Ishikawa (cell line): ENCODE data around the gene ATRAID.

Experiments
- CEBPB ChIP-seq: IDR thresholded peaks from 2 replicates; pipeline ENCODE4 v1.6.1; 2012
- CREB1 ChIP-seq: IDR thresholded peaks from 2 replicates; pipeline ENCODE4 v1.6.1; 2012; ENCODE audit warnings: low read depth
- EGR1 ChIP-seq: IDR thresholded peaks from 2 replicates; pipeline ENCODE4 v1.6.1; 2012
- EP300 ChIP-seq: IDR thresholded peaks from 2 replicates; pipeline ENCODE4 v1.6.1; 2012; ENCODE audit warnings: borderline replicate concordance
- FOXM1 ChIP-seq: IDR thresholded peaks from 2 replicates; pipeline ENCODE4 v1.6.1; 2012; ENCODE audit warnings: low read depth, borderline replicate concordance
- MAX ChIP-seq: IDR thresholded peaks from 2 replicates; pipeline ENCODE4 v1.6.1; 2012
- NFIC ChIP-seq: IDR thresholded peaks from 2 replicates; pipeline ENCODE4 v1.6.1; 2012
- RAD21 ChIP-seq: IDR thresholded peaks from 2 replicates; pipeline ENCODE4 v1.6.1; 2012; ENCODE audit warnings: low read depth
- REST ChIP-seq: IDR thresholded peaks from 2 replicates; pipeline ENCODE4 v1.6.1; 2012; ENCODE audit warnings: low read depth, mild to moderate bottlenecking
- TAF1 ChIP-seq: IDR thresholded peaks from 2 replicates; pipeline ENCODE4 v1.6.1; 2012; ENCODE audit warnings: low read depth, mild to moderate bottlenecking
- TCF12 ChIP-seq: IDR thresholded peaks from 2 replicates; pipeline ENCODE4 v1.6.1; 2012; ENCODE audit warnings: low read depth
- TEAD4 ChIP-seq: IDR thresholded peaks from 2 replicates; pipeline ENCODE4 v1.6.1; 2012
- USF1 ChIP-seq: IDR thresholded peaks from 2 replicates; pipeline ENCODE4 v1.6.1; 2012
- YY1 ChIP-seq: IDR thresholded peaks from 2 replicates; pipeline ENCODE4 v1.6.1; 2012; ENCODE audit warnings: low read depth
- ZBTB7A ChIP-seq: IDR thresholded peaks from 2 replicates; pipeline ENCODE4 v1.6.1; 2012; ENCODE audit warnings: low read depth

The ATRAID gene

GRCh38 chr2:27178469-27178868 lies 33.4 kb upstream of the ATRAID start:
- TF ChIP-seq MAX (no peak), NFIC (no peak), TAF1 (no peak), USF1 (no peak), EGR1 (no peak), TEAD4 (no peak), TCF12 (no peak), RAD21 (no peak), CEBPB (no peak), REST (no peak), YY1 (no peak), EP300 (no peak), CREB1 (no peak)

GRCh38 chr2:27179344-27180000 lies 32.4 kb upstream of the ATRAID start:
- TF ChIP-seq CREB1 (no peak), TEAD4 (no peak), EGR1 (no peak), TCF12 (no peak), FOXM1 (no peak), TAF1 (no peak), NFIC (no peak), YY1 (no peak), USF1 (no peak), MAX (no peak), REST (no peak), EP300 (no peak), ZBTB7A (no peak), CEBPB (no peak), RAD21 (no peak)

GRCh38 chr2:27182346-27182745 lies 29.5 kb upstream of the ATRAID start:
- no peak for TF ChIP-seq MAX

- TF ChIP-seq NFIC (no peak), RAD21 (no peak), MAX (no peak), TAF1 (no peak)
Observed at GRCh38 chr2:27184115-27184514, 27.7 kb upstream of the ATRAID start.

GRCh38 chr2:27185331-27186026 lies 26.4 kb upstream of the ATRAID start:
- no peak for TF ChIP-seq RAD21
- TF ChIP-seq EGR1 = no peak
- TF ChIP-seq YY1 = no peak
- no peak for TF ChIP-seq TCF12
- no peak for TF ChIP-seq TAF1
- no peak for TF ChIP-seq MAX
- TF ChIP-seq REST = no peak
- TF ChIP-seq TEAD4 = no peak
